H9 (cell line): ENCODE measurements around the gene KCNJ10. TPM values are rescaled to one million over a fixed set of nuclear protein-coding genes. Genes with fewer than 3 reads are reported as not detected.
A peak's percentile ranks its signal among the peaks of the same experiment; 100 is the strongest.

ENCODE experiments used
- DNase-seq: peaks from one replicate; pipeline ENCODE4 v3.0.0-alpha.2; 2017
- H2AFZ ChIP-seq: one replicate; pipeline ENCODE4 v1.6.1; 2013; ENCODE audit warnings: mild to moderate bottlenecking, low read length, control low read depth, moderate library complexity
- H2AK5ac ChIP-seq: 2 replicates; pipeline ENCODE4 v1.6.1; 2013; ENCODE audit warnings: low read length, control low read depth, mixed read lengths; ENCODE audit not compliant: insufficient read length
- H2BK120ac ChIP-seq: one replicate; pipeline ENCODE4 v1.6.1; 2013; ENCODE audit warnings: low read depth, mild to moderate bottlenecking, low read length, control low read depth, inconsistent platforms; ENCODE audit not compliant: poor library complexity, severe bottlenecking
- H2BK12ac ChIP-seq: 2 replicates; pipeline ENCODE4 v1.6.1; 2013; ENCODE audit warnings: low read length, control low read depth, mixed read lengths, low read depth; ENCODE audit not compliant: insufficient read length
- H2BK15ac ChIP-seq: 2 replicates; pipeline ENCODE4 v1.6.1; 2013; ENCODE audit warnings: low read depth, low read length, control low read depth
- H2BK20ac ChIP-seq: one replicate; pipeline ENCODE4 v1.6.1; 2013; ENCODE audit warnings: low read depth, mild to moderate bottlenecking, low read length, control low read depth, inconsistent platforms; ENCODE audit not compliant: poor library complexity, severe bottlenecking
- H2BK5ac ChIP-seq: 2 replicates; pipeline ENCODE4 v1.6.1; 2013; ENCODE audit warnings: low read length, control low read depth, mixed read lengths; ENCODE audit not compliant: insufficient read length
- H3K14ac ChIP-seq: 2 replicates; pipeline ENCODE4 v1.6.1; 2013; ENCODE audit warnings: low read length, control low read depth; ENCODE audit not compliant: insufficient read depth
- H3K18ac ChIP-seq: 2 replicates; pipeline ENCODE4 v1.6.1; 2013; ENCODE audit warnings: low read depth, mild to moderate bottlenecking, mixed read lengths, low read length, control low read depth; ENCODE audit not compliant: insufficient read length
- H3K23ac ChIP-seq: 2 replicates; pipeline ENCODE4 v1.6.1; 2013; ENCODE audit warnings: low read length, control low read depth, mixed read lengths, low read depth; ENCODE audit not compliant: insufficient read length
- H3K23me2 ChIP-seq: 2 replicates; pipeline ENCODE4 v1.6.1; 2013; ENCODE audit warnings: low read depth, mild to moderate bottlenecking, mixed read lengths, low read length, control low read depth; ENCODE audit not compliant: insufficient read length, poor library complexity, severe bottlenecking
- H3K27ac ChIP-seq: 2 replicates; pipeline ENCODE4 v1.5.1; 2013; ENCODE audit warnings: low read length, control low read depth, mixed read lengths, low read depth; ENCODE audit not compliant: insufficient read length
- H3K27me3 ChIP-seq: 2 replicates; pipeline ENCODE4 v1.6.1; 2013; ENCODE audit warnings: low read length, control low read depth, inconsistent platforms; ENCODE audit not compliant: insufficient read depth
- H3K4ac ChIP-seq: 2 replicates; pipeline ENCODE4 v1.6.1; 2013; ENCODE audit warnings: low read depth, mild to moderate bottlenecking, control low read depth, inconsistent platforms, low read length, moderate library complexity
- H3K4me1 ChIP-seq: 2 replicates; pipeline ENCODE4 v1.6.1; 2013; ENCODE audit warnings: low read length, control low read depth, inconsistent platforms; ENCODE audit not compliant: insufficient read depth
- H3K4me2 ChIP-seq: 2 replicates; pipeline ENCODE4 v1.6.1; 2013; ENCODE audit warnings: low read length, control low read depth, mixed read lengths; ENCODE audit not compliant: insufficient read length, insufficient read depth
- H3K56ac ChIP-seq: 2 replicates; pipeline ENCODE4 v1.6.1; 2013; ENCODE audit warnings: low read depth, mild to moderate bottlenecking, mixed read lengths, low read length, control low read depth; ENCODE audit not compliant: insufficient read length
- H3K79me1 ChIP-seq: 2 replicates; pipeline ENCODE4 v1.6.1; 2013; ENCODE audit warnings: low read depth, mild to moderate bottlenecking, moderate library complexity, low read length, control low read depth, inconsistent platforms; ENCODE audit not compliant: insufficient read depth, poor library complexity, severe bottlenecking
- H3K79me2 ChIP-seq: 2 replicates; pipeline ENCODE4 v1.6.1; 2013; ENCODE audit warnings: low read length, control low read depth, inconsistent platforms; ENCODE audit not compliant: insufficient read depth
- H3K9ac ChIP-seq: 2 replicates; pipeline ENCODE4 v1.6.1; 2013; ENCODE audit warnings: low read length, control low read depth, mixed read lengths; ENCODE audit not compliant: insufficient read length; ENCODE audit errors: extremely low read depth
- H3K9me3 ChIP-seq: one replicate; pipeline ENCODE4 v1.6.1; 2013; ENCODE audit warnings: low read depth, low read length, inconsistent platforms; ENCODE audit not compliant: control insufficient read depth
- H3T11ph ChIP-seq: one replicate; pipeline ENCODE4 v1.6.1; 2013; ENCODE audit warnings: mild to moderate bottlenecking, low read length, control low read depth, inconsistent platforms
- H4K20me1 ChIP-seq: one replicate; pipeline ENCODE4 v1.6.1; 2013; ENCODE audit not compliant: control insufficient read depth, insufficient read length, insufficient read depth
- H4K5ac ChIP-seq: 2 replicates; pipeline ENCODE4 v1.6.1; 2013; ENCODE audit warnings: low read depth, mild to moderate bottlenecking, mixed read lengths, low read length, control low read depth; ENCODE audit not compliant: insufficient read length
- H4K8ac ChIP-seq: replicated peaks from 2 replicates; pipeline ENCODE4 v1.6.1; 2013; ENCODE audit warnings: low read length, control low read depth, mixed read lengths, low read depth; ENCODE audit not compliant: insufficient read length
- H4K91ac ChIP-seq: 2 replicates; pipeline ENCODE4 v1.6.1; 2013; ENCODE audit warnings: low read depth, mild to moderate bottlenecking, moderate library complexity, mixed read lengths, low read length, control low read depth; ENCODE audit not compliant: insufficient read length
- H3K27ac Mint-ChIP-seq, 3 experiments: 2 replicates in 2 of 3; 3 replicates in 1 of 3; pipeline ENCODE4 v1.8.0; 2020 to 2021; ENCODE audit warnings: mixed read lengths in 3 of 3, mild to moderate bottlenecking in 1 of 3, moderate library complexity in 1 of 3
- H3K27me3 Mint-ChIP-seq: 2 replicates; pipeline ENCODE4 v1.8.0; 2021; ENCODE audit warnings: low read depth, mild to moderate bottlenecking, moderate library complexity, mixed read lengths
- H3K36me3 Mint-ChIP-seq, 3 experiments: 2 replicates in 2 of 3; 3 replicates in 1 of 3; pipeline ENCODE4 v1.8.0; 2020 to 2021; ENCODE audit warnings: low read depth in 3 of 3, mixed read lengths in 3 of 3; ENCODE audit not compliant: insufficient read depth in 1 of 3
- H3K4me1 Mint-ChIP-seq, 2 experiments: 2 replicates each; pipeline ENCODE4 v1.8.0; 2020; ENCODE audit warnings: mixed read lengths in 2 of 2
- H3K4me3 Mint-ChIP-seq, 2 experiments: 2 replicates in 1 of 2; 3 replicates in 1 of 2; pipeline ENCODE4 v1.8.0; 2020 to 2021; ENCODE audit warnings: mild to moderate bottlenecking in 2 of 2, mixed read lengths in 2 of 2, moderate library complexity in 1 of 2
- H3K9me3 Mint-ChIP-seq, 2 experiments: 2 replicates in 1 of 2; 3 replicates in 1 of 2; pipeline ENCODE4 v1.8.0; 2020; ENCODE audit warnings: mild to moderate bottlenecking in 2 of 2, mixed read lengths in 2 of 2, moderate library complexity in 1 of 2
- CTCF ChIP-seq: fragments of 200-600 bp; sonication (generic); conservative IDR thresholded peaks from 3 replicates; pipeline ENCODE4 v1.8.0; 2021; ENCODE audit warnings: antibody characterized with exemption, mild to moderate bottlenecking
- WGBS: extraction: QIAGEN DNeasy Blood & Tissue Kit; methylation state at CpG from one replicate; pipeline ENCODE4 v1.1.7; 2013; ENCODE audit warnings: missing lambda C conversion rate, low lambda C conversion rate, mixed read lengths; ENCODE audit not compliant: insufficient read length; ENCODE audit errors: extremely low coverage; 5-methylcytosine and 5-hydroxymethylcytosine counted together
- total RNA-seq: library from RNA; stranded (reverse); gene quantifications from 2 replicates; pipeline ENCODE4 v1.2.1, GENCODE V29; 2021

KCNJ10 gene
- total RNA-seq, 1 experiment from 2014 or later: 0.44 TPM

- Histone ChIP-seq H3K14ac (no peak overlapping the region), H3K27ac (no peak overlapping the region), H4K91ac (no peak overlapping the region), H3K18ac (no peak overlapping the region), H3T11ph (no peak overlapping the region), H4K20me1 (no peaks in the 10 kb centered on the region), H3K27me3 (no peaks in the 10 kb centered on the region; the same call in 1 of the 2 replicates), H2BK120ac (no peak overlapping the region), H3K23me2 (peaks cover 10% of the 10 kb centered on the region), H3K79me2 (no peaks in the 10 kb centered on the region), H3K4me1 (no peaks in the 10 kb centered on the region; the same call in 1 of the 2 replicates), H2BK20ac (no peak overlapping the region), H2AK5ac (no peak overlapping the region), H3K4ac (no peak overlapping the region), H2BK5ac (no peak overlapping the region), H3K9me3 (no peaks in the 10 kb centered on the region), H2BK12ac (no peak overlapping the region), H2BK15ac (no peak overlapping the region), H3K9ac (no peak overlapping the region), H3K4me2 (no peak overlapping the region), H4K5ac (no peak overlapping the region), H4K8ac (no peak overlapping the region), H2AFZ (no peak overlapping the region), H3K79me1 (no peaks in the 10 kb centered on the region), H3K23ac (no peak overlapping the region), H3K56ac (no peak overlapping the region)
- Mint-ChIP-seq H3K27ac (no peak overlapping the region), H3K27me3 (peaks cover 24% of the 10 kb centered on the region), H3K4me3 (no peak overlapping the region), H3K9me3 (no peaks in the 10 kb centered on the region), H3K4me1 (peaks cover 19 to 24% of the 10 kb centered on the region in 2 experiments), H3K36me3 (peaks cover 0 to 3% (median 0%) of the 10 kb centered on the region in 3 experiments; a peak in 2 of 7 replicates)
- peak; percentile 15 for DNase-seq
- no CpG with 5 or more reads among the region's 6 CpGs for WGBS
- TF ChIP-seq CTCF: no peak
Observed at GRCh38 chr1:159949123-159949522, 120.8 kb downstream of the KCNJ10 start.

Other genes starting within 250 kb of the KCNJ10 start
- gene SLAMF8, start 243.3 kb downstream of the KCNJ10 start, total RNA-seq: not detected in 2 replicates
- not detected in 2 replicates for gene VSIG8, start 207.5 kb downstream of the KCNJ10 start, total RNA-seq
- 0.53 and 0.85 TPM in 2 replicates for gene CFAP45, start 170.0 kb downstream of the KCNJ10 start, total RNA-seq
- gene TAGLN2, start 144.7 kb downstream of the KCNJ10 start, total RNA-seq: 76.7 and 80.5 TPM in 2 replicates
- 11.3 and 12.3 TPM in 2 replicates for gene IGSF9, start 124.5 kb downstream of the KCNJ10 start, total RNA-seq
- not detected in 2 replicates for gene SLAMF9, start 115.9 kb downstream of the KCNJ10 start, total RNA-seq
- gene PIGM, start 38.2 kb downstream of the KCNJ10 start, total RNA-seq: 5.9 and 6.2 TPM in 2 replicates
- 0.09 TPM in 2 replicates for gene KCNJ9, start 11.4 kb upstream of the KCNJ10 start, total RNA-seq
- 56.2 and 57.4 TPM in 2 replicates for gene IGSF8, start 28.5 kb upstream of the KCNJ10 start, total RNA-seq
- gene ATP1A2, start 45.6 kb upstream of the KCNJ10 start, total RNA-seq: 3.0 and 4.6 TPM in 2 replicates
- gene ATP1A4, start 81.4 kb upstream of the KCNJ10 start, total RNA-seq: 0.20 and 0.44 TPM in 2 replicates
- 0.55 and 0.70 TPM in 2 replicates for gene CASQ1, start 120.4 kb upstream of the KCNJ10 start, total RNA-seq
- 80.8 and 82.1 TPM in 2 replicates for gene PEA15, start 135.2 kb upstream of the KCNJ10 start, total RNA-seq
- gene DCAF8, start 192.4 kb upstream of the KCNJ10 start, total RNA-seq: 96.7 and 106 TPM in 2 replicates
- 86.8 and 92.7 TPM in 2 replicates for gene PEX19, start 215.0 kb upstream of the KCNJ10 start, total RNA-seq